Embryonic facial prominence (tissue), 1 donor: Measurements from ENCODE around the gene SOCS3.

ENCODE experiments used
- DNase-seq: peaks from one replicate; pipeline ENCODE4 v3.0.0-alpha.2; 2016; ENCODE audit errors: extremely low spot score

The SOCS3 gene

GRCh38 chr17:78307887-78308638, 51.8 kb downstream of the SOCS3 start:
- DNase-seq: no peak

GRCh38 chr17:78306913-78307312, 53.0 kb downstream of the SOCS3 start:
- DNase-seq: no peak
